GM12875 (cell line): ENCODE results near the gene ECPAS.

ENCODE experiments used
- H3K4me3 ChIP-seq: one replicate; pipeline ENCODE4 v1.5.1; 2011; ENCODE audit warnings: low read depth, low read length, control low read depth
- CTCF ChIP-seq: IDR thresholded peaks from 2 replicates; pipeline ENCODE4 v1.5.1; 2011; ENCODE audit warnings: low read depth, mild to moderate bottlenecking, control low read depth, inconsistent platforms, low read length, moderate library complexity, borderline replicate concordance; ENCODE audit not compliant: insufficient read depth

ECPAS gene

GRCh38 chr9:111475195-111475594, 9.0 kb downstream of the ECPAS start:
- H3K4me3 ChIP-seq = no peak overlapping the region
- no peak for TF ChIP-seq CTCF

- H3K4me3 ChIP-seq = no peak overlapping the region
- no peak for TF ChIP-seq CTCF
Observed at GRCh38 chr9:111474385-111474784, 9.8 kb downstream of the ECPAS start.

- no peak for TF ChIP-seq CTCF
Observed at GRCh38 chr9:111467778-111468367, 16.3 kb downstream of the ECPAS start.

GRCh38 chr9:111463048-111463447, 21.1 kb downstream of the ECPAS start:
- H3K4me3 ChIP-seq = no peak overlapping the region
- TF ChIP-seq CTCF = no peak

More at GRCh38 chr9:111467778-111468367, 16.3 kb downstream of the ECPAS start:
- no peak overlapping the region for H3K4me3 ChIP-seq

GRCh38 chr9:111458139-111459009, 25.8 kb downstream of the ECPAS start:
- no peak overlapping the region for H3K4me3 ChIP-seq
- no peak for TF ChIP-seq CTCF

GRCh38 chr9:111456529-111456928, 27.7 kb downstream of the ECPAS start:
- no peak overlapping the region for H3K4me3 ChIP-seq
- TF ChIP-seq CTCF = no peak

- no peak for TF ChIP-seq CTCF
- H3K4me3 ChIP-seq = no peak overlapping the region
Observed at GRCh38 chr9:111455638-111456037, 28.5 kb downstream of the ECPAS start.
